HG03460 (cell line): ENCODE results near the gene SOST.
"Not testable (repeated sequence)": the region's sequence is repeated elsewhere in the genome, so short reads cannot be mapped to it uniquely, and the experiment has no call there.

ENCODE experiments used
- ATAC-seq: cut with Tn5 transposase; IDR thresholded peaks from one replicate; pipeline ENCODE4 v1.9.1; 2021; ENCODE audit not compliant: unreplicated experiment

SOST gene

GRCh38 chr17:43758497-43759174 is at the start of gene SOST:
TSS of gene SOST (minus strand) at chr17:43758791. CDS start at chr17:43758741, 50 bp downstream.
- no peak for ATAC-seq

GRCh38 chr17:43808076-43808475 is 49.5 kb upstream of the SOST start:
- no peak for ATAC-seq

- ATAC-seq, result no peak
Measured at GRCh38 chr17:43805117-43805516, 46.5 kb upstream of the SOST start.

- ATAC-seq, result no peak
Measured at GRCh38 chr17:43803758-43804157, 45.2 kb upstream of the SOST start.

GRCh38 chr17:43801844-43802243 is 43.3 kb upstream of the SOST start:
- ATAC-seq, result no peak

GRCh38 chr17:43800736-43801135 is 42.1 kb upstream of the SOST start:
- no peak for ATAC-seq

- no peak for ATAC-seq
Measured at GRCh38 chr17:43799047-43799446, 40.5 kb upstream of the SOST start.

GRCh38 chr17:43798024-43798423 is 39.4 kb upstream of the SOST start:
- not testable (repeated sequence) for ATAC-seq

GRCh38 chr17:43792668-43793067 is 34.1 kb upstream of the SOST start:
- not testable (repeated sequence) for ATAC-seq

- no peak for ATAC-seq
Measured at GRCh38 chr17:43791589-43791988, 33.0 kb upstream of the SOST start.

- no peak for ATAC-seq
Measured at GRCh38 chr17:43790311-43790940, 31.8 kb upstream of the SOST start.

GRCh38 chr17:43789482-43789881 is 30.9 kb upstream of the SOST start:
- ATAC-seq, result no peak

- ATAC-seq, result no peak
Measured at GRCh38 chr17:43788540-43788939, 29.9 kb upstream of the SOST start.

- no peak for ATAC-seq
Measured at GRCh38 chr17:43787728-43788127, 29.1 kb upstream of the SOST start.

- ATAC-seq, result no peak
Measured at GRCh38 chr17:43784628-43785101, 26.1 kb upstream of the SOST start.

GRCh38 chr17:43784068-43784467 is 25.5 kb upstream of the SOST start:
- ATAC-seq, result no peak

GRCh38 chr17:43782913-43783680 is 24.5 kb upstream of the SOST start:
- no peak for ATAC-seq

GRCh38 chr17:43780135-43780534 is 21.5 kb upstream of the SOST start, which contains the start of gene CFAP97D1:
TSS of gene CFAP97D1 (plus strand) at chr17:43780435. CDS start at chr17:43780463, 28 bp downstream.
- no peak for ATAC-seq

GRCh38 chr17:43779145-43780125 is 20.8 kb upstream of the SOST start:
- no peak for ATAC-seq

GRCh38 chr17:43778337-43779144 is 19.9 kb upstream of the SOST start, which contains the start of gene DUSP3:
TSS of gene DUSP3 (minus strand) at chr17:43778977. CDS start at chr17:43778924, 53 bp downstream.
- ATAC-seq, result peak; percentile 87
